ENCODE measurements around the gene TBC1D20. TPM values are rescaled to one million over a fixed set of nuclear protein-coding genes. Genes with fewer than 3 reads are reported as not detected.

TBC1D20 gene
- total RNA-seq, 1 donor from 2014 or later, result 39.6 TPM

GRCh38 chr20:445514-446336 lies 16.6 kb downstream of the TBC1D20 start:
- no peak for DNase-seq
- no peaks in the 10 kb centered on the region for H3K9me3 Mint-ChIP-seq (ENCODE audit: unreplicated experiment)
- H3K4me1 Mint-ChIP-seq (ENCODE audit: low read depth, unreplicated experiment), result peaks cover 6% of the 10 kb centered on the region
- H3K4me3 Mint-ChIP-seq (ENCODE audit: unreplicated experiment), result no peak overlapping the region
- H3K36me3 Mint-ChIP-seq (ENCODE audit: unreplicated experiment), result peaks cover 4% of the 10 kb centered on the region
- H3K27ac Mint-ChIP-seq (ENCODE audit: unreplicated experiment), result no peak overlapping the region
- TF ChIP-seq, protein P1, sequence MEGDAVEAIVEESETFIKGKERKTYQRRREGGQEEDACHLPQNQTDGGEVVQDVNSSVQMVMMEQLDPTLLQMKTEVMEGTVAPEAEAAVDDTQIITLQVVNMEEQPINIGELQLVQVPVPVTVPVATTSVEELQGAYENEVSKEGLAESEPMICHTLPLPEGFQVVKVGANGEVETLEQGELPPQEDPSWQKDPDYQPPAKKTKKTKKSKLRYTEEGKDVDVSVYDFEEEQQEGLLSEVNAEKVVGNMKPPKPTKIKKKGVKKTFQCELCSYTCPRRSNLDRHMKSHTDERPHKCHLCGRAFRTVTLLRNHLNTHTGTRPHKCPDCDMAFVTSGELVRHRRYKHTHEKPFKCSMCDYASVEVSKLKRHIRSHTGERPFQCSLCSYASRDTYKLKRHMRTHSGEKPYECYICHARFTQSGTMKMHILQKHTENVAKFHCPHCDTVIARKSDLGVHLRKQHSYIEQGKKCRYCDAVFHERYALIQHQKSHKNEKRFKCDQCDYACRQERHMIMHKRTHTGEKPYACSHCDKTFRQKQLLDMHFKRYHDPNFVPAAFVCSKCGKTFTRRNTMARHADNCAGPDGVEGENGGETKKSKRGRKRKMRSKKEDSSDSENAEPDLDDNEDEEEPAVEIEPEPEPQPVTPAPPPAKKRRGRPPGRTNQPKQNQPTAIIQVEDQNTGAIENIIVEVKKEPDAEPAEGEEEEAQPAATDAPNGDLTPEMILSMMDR (IDR thresholded peaks at IDR 0.05; ENCODE audit: partially characterized antibody, unreplicated experiment), result no peak
- no peaks in the 10 kb centered on the region for H3K27me3 Mint-ChIP-seq (ENCODE audit: unreplicated experiment)

DNA sequence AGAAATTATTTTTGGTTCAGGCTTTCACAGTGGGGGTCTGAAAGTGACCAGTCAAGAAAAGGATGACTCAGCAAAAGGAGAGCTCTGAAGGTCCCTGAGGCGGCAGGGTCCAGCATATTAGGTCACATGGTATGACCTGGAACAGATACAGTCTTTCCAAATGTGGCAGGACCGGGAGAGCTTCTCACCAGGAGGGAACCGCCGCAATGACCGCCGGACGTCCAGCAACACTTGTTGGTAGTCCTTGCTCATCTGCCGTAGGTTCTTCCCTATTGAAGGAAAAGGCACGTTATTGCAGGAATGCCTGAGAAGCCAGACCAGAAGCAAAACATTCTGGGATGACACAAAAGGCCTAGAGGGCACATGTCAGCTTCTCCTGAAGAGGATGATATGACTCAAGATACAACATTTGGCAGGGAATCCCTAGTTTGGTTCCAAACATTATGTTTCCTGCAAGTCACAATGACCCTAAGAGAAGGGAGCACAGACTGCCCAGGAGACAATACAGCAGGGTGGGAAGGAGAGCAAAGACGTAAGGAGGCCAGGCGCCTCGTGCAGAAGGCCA lies 17.4 kb downstream of the TBC1D20 start:
- Mint-ChIP-seq H3K27ac (ENCODE audit: unreplicated experiment) (peak overlapping the region; percentile 24), H3K27me3 (ENCODE audit: unreplicated experiment) (no peaks in the 10 kb centered on the region), H3K36me3 (ENCODE audit: unreplicated experiment) (peaks cover 4% of the 10 kb centered on the region), H3K4me3 (ENCODE audit: unreplicated experiment) (peak overlapping the region; percentile 4), H3K4me1 (ENCODE audit: low read depth, unreplicated experiment) (peaks cover 6% of the 10 kb centered on the region), H3K9me3 (ENCODE audit: unreplicated experiment) (no peaks in the 10 kb centered on the region)
- TF ChIP-seq, protein P1 (IDR thresholded peaks at IDR 0.05; ENCODE audit: partially characterized antibody, unreplicated experiment), result no peak
- DNase-seq, result no peak

GRCh38 chr20:444117-444516 lies 18.2 kb downstream of the TBC1D20 start:
- H3K27me3 Mint-ChIP-seq (ENCODE audit: unreplicated experiment), result no peaks in the 10 kb centered on the region
- H3K4me1 Mint-ChIP-seq (ENCODE audit: low read depth, unreplicated experiment), result peaks cover 6% of the 10 kb centered on the region
- TF ChIP-seq, protein P1 (IDR thresholded peaks at IDR 0.05; ENCODE audit: partially characterized antibody, unreplicated experiment), result no peak
- no peak for DNase-seq
- H3K4me3 Mint-ChIP-seq (ENCODE audit: unreplicated experiment), result no peak overlapping the region
- peaks cover 4% of the 10 kb centered on the region for H3K36me3 Mint-ChIP-seq (ENCODE audit: unreplicated experiment)
- no peaks in the 10 kb centered on the region for H3K9me3 Mint-ChIP-seq (ENCODE audit: unreplicated experiment)
- H3K27ac Mint-ChIP-seq (ENCODE audit: unreplicated experiment), result peak overlapping the region; percentile 36

DNA sequence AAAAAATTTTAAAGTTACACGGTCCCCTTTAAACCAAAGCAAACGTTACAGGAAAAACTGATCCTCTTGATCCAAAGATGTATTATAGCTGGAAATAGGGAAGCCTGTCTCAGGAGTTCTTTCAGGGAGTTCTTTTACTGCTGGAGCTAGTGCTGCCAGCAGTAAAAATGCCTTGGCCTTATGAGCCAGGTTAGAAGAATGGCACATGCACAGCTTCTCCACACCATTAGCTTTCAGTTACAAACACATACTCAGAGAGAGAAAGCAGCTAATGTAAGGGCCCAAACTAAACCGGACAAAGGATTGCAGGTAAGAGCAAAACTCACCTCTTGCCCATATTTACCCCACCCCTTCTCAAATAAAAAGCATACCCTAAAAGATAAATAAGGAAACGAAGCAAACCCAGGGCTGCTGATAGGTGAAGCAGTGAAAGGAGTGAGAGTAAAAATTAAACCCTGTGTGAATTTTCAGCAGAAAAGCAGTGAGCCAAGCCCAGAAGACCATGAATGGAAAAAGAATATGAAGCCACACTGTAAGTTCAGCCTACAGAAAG lies 19.0 kb downstream of the TBC1D20 start:
- no peak for DNase-seq
- peaks cover 6% of the 10 kb centered on the region for H3K4me1 Mint-ChIP-seq (ENCODE audit: low read depth, unreplicated experiment)
- H3K9me3 Mint-ChIP-seq (ENCODE audit: unreplicated experiment), result no peaks in the 10 kb centered on the region
- peaks cover 4% of the 10 kb centered on the region for H3K36me3 Mint-ChIP-seq (ENCODE audit: unreplicated experiment)
- H3K4me3 Mint-ChIP-seq (ENCODE audit: unreplicated experiment), result no peak overlapping the region
- H3K27me3 Mint-ChIP-seq (ENCODE audit: unreplicated experiment), result no peaks in the 10 kb centered on the region
- no peak overlapping the region for H3K27ac Mint-ChIP-seq (ENCODE audit: unreplicated experiment)
- TF ChIP-seq, protein P1 (IDR thresholded peaks at IDR 0.05; ENCODE audit: partially characterized antibody, unreplicated experiment), result no peak

GRCh38 chr20:440636-441035 lies 21.7 kb downstream of the TBC1D20 start:
- Mint-ChIP-seq H3K4me3 (ENCODE audit: unreplicated experiment) (no peak overlapping the region), H3K27ac (ENCODE audit: unreplicated experiment) (no peak overlapping the region), H3K9me3 (ENCODE audit: unreplicated experiment) (no peaks in the 10 kb centered on the region), H3K36me3 (ENCODE audit: unreplicated experiment) (peaks cover 14% of the 10 kb centered on the region), H3K4me1 (ENCODE audit: low read depth, unreplicated experiment) (peaks cover 8% of the 10 kb centered on the region), H3K27me3 (ENCODE audit: unreplicated experiment) (no peaks in the 10 kb centered on the region)
- TF ChIP-seq, protein P1 (IDR thresholded peaks at IDR 0.05; ENCODE audit: partially characterized antibody, unreplicated experiment), result no peak
- DNase-seq, result no peak
